GM21786 (cell line): Measurements from ENCODE around the gene ADGRF4.
A peak's percentile ranks its signal among the peaks of the same experiment; 100 is the strongest.
"Not testable (repeated sequence)": the region's sequence is repeated elsewhere in the genome, so short reads cannot be mapped to it uniquely, and the experiment has no call there.

ENCODE experiments used
- ATAC-seq: cut with Tn5 transposase; IDR thresholded peaks from one replicate; pipeline ENCODE4 v1.9.1; 2021; ENCODE audit not compliant: unreplicated experiment

ADGRF4 gene

GRCh38 chr6:47733879-47734558 is 35.6 kb downstream of the ADGRF4 start:
- ATAC-seq = peak; percentile 64

- no peak for ATAC-seq
These were observed 36.6 kb downstream of the ADGRF4 start for GRCh38 chr6:47734831-47735481.

DNA sequence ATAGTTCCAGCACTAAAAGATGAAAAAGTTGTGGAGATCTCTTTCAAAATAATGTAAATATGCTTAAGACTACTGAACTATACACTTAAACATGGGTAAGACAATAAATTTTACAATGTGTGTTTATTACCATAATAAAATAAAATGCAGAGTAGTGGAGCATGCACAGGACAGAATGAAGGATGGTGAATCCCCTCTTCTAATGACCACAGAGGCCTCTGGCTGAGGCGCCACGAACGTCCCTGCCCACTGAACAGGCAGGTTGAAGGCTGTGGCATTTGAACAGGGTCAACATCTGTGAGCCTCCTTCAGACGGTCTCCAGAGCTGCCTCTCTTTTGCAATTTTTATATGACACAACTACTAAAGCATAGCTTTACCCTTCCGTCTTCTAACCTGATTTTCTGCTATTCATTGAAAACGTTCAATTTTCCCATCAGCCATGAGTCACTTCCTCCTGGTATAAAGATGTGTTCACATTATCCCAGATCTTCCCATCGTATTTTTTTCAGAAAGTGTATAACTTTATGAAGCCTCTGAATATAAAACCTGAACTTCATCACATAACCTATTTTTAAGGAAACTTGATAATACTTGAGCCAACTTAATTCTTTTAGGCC is 37.8 kb downstream of the ADGRF4 start:
- no peak for ATAC-seq

DNA sequence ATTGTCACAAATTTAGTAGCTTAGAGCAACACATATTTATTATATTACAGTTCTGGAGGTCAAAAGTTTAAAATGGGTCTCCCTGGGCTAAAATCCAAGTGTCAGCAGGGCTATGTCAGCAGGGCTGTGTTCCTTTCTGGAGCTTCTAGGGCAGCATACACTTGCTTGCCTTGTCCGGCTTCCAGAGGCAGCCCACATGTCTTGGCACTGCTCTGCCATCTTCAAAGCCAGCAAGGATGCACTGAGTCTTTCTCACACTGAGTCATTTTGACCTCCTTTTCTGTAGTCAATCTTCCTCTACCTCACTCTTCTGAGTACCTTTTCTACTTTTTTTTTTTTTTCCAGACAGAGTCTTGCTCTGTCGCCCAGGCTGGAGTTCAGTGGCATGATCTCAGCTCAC is 39.0 kb downstream of the ADGRF4 start:
- ATAC-seq = no peak

- ATAC-seq = no peak
These were observed 42.3 kb downstream of the ADGRF4 start for GRCh38 chr6:47740714-47741113.

GRCh38 chr6:47741807-47742206 is 43.4 kb downstream of the ADGRF4 start:
- peak; percentile 70 for ATAC-seq

DNA sequence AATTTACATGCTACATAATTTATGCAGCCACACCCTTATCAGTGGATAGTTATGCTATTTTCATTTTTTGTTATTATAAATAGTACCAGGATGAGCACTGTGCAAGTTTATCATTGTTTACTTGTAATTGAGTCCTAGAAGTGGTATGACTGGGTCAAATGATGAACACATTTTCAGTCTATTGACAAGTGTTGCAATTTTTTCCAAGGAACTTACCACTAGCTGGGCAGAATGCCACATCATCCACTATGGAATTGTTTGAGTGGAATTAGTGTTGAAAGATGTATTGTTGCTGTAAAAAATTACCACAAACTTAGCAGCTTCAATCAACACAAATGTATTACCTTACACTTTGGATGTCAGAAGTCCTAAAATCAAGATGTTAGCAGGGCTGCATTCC is 45.4 kb downstream of the ADGRF4 start:
- ATAC-seq = no peak

DNA sequence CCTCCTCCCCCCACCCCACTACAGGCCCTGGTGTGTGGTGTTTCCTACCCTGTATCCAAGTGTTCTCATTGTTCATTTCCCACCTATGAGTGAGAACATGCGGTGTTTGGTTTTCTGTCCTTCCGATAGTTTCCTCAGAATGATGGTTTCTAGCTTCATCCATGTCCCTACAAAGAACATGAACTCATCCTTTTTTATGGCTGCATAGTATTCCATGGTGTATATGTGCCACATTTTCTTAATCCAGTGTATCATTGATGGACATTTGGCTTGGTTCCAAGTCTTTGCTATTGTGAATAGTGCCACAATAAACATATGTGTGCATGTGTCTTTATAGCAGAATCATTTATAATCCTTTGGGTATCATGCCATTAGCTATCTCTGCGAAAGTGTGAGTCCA is 46.9 kb downstream of the ADGRF4 start:
- ATAC-seq = not testable (repeated sequence)

GRCh38 chr6:47749757-47750156 is 51.4 kb downstream of the ADGRF4 start:
- ATAC-seq = no peak

DNA sequence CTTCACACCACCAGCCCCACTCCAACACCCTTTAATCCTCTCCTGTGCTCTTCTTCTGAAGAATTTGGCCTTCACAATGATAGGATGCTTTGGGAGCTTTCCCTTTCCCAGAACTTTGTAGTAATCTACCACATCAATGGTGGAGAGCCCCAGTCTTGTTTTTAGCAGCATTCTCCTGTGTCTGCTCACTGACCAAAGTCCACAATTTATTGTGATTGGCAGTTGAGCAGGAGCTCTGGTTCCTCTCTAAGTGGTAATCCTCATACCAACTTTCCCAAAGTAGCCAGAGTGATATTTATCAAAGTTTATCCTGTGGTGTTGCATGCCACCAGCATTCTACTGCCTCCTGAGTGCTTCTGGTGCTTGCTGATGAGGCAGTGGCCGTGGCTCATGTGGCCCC is 54.4 kb downstream of the ADGRF4 start:
- ATAC-seq = no peak

GRCh38 chr6:47759364-47759763 is 61.0 kb downstream of the ADGRF4 start:
- ATAC-seq = no peak

GRCh38 chr6:47762502-47762901 is 64.1 kb downstream of the ADGRF4 start:
- ATAC-seq = no peak

DNA sequence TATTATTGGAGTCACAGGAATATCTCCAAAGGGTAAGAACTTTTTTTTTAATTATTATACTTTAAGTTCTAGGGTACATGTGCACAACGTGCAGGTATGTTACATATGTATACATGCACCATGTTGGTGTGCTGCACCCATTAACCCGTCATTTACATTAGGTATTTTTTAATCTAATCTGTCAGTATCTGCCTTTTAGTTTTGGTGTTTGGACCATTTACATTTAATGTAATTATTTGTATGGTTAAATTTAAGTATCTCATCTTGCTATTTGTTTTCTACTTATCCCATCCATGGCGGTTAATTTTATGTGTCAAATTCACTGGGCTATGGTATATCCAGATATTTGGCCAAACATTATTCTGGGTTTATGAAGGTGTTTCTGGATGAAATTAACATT is 68.1 kb downstream of the ADGRF4 start:
- ATAC-seq = no peak

DNA sequence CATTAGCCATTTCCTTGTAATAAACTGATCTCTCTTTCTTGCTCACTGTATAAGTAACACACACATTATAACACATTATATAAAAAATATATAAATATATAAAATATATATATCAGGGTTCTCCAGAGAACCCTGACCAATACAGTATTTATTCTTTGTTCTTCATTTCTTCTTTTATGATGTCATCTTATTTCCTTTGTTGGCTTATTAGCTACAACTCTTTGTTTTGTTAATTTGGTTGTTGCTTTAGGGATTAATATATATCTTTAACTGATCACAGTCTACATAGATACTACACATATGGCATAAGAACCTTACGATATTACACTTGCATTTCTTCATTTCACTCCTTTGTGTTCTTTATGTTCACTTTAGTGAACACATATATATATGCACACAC is 68.7 kb downstream of the ADGRF4 start:
- no peak for ATAC-seq

GRCh38 chr6:47769982-47770381 is 71.6 kb downstream of the ADGRF4 start:
- no peak for ATAC-seq
